Measurements from ENCODE around the gene ZNF365. TPM values are rescaled to one million over a fixed set of nuclear protein-coding genes. Genes with fewer than 3 reads are reported as not detected.

The ZNF365 gene
- total and polyA plus RNA-seq, 9 of the 15 experiments (the other 6 are each of a cell fraction or from before 2014, with no cell fraction given), result 0.03 to 0.04 TPM; not detected in 7

DNA sequence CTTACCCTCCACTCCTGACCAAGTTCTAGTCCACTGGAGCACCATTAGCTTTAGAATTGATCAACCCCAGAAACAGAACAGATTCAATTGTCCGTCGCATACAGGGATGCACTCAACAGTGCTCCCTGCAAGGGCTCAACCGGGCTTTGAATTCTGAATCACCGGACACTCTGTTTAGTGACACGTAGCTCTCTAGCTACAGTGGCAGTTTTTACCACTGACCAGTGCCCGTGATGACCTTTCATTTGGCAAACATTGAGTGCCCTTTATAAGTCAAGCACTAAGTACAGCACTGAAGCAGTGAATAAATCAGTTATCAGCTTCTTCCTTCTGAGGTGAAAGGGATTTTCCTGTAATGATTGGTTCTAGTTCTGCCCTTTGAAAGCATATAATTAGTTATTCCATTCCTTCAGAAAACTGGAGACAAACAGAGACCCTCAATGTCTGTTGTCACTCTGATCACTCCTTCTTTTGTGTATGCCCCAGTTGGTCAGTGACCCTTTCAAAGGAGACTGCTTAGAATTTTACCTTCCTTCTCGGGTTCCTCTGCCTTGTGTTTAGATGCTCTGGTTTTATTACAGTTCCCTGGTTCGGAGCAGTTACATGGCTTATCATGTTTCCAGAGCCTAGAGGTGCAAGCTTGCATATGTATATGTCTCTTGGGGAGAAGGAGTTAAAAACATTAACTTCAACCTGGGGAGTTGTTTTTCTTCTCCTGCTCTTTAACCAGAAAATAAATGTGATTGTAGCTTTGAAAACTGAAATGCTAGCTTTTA lies 68.9 kb downstream of the ZNF365 start:
- ChIA-PET CTCF (ENCODE audit: low intra/inter-chr PET ratio) (interaction anchor here (0.6 kb wide), 1 partner anchor 503 kb away, joined by 3 read pairs; no protein-coding TSS in a partner anchor), POLR2A (no interaction called here)
- no peaks in the 10 kb centered on the region for H4K20me1 ChIP-seq (replicated peaks; ENCODE audit: control insufficient read depth, insufficient read depth, low read length)
- FAIRE-seq (no peak), ATAC-seq (no peak), DNase-seq (ENCODE audit: extremely low read depth in 1 of 4, low spot score in 3 of 4) (no peak)
- H3K9me3 ChIP-seq (replicated peaks; ENCODE audit: control insufficient read depth, insufficient read depth, low read depth, low read length), result no peaks in the 10 kb centered on the region
- H2AFZ ChIP-seq (ENCODE audit: low read depth, low read length), result no peak overlapping the region
- BruUV-seq (replicated peaks), result no TSS peak
- no peaks in the 10 kb centered on the region for H3K79me2 ChIP-seq (ENCODE audit: control insufficient read depth, insufficient read depth, low read length)
- H3K4me3 ChIP-seq, result no peak overlapping the region
- in situ Hi-C loops (cut with MboI) (loop anchor here (25.0 kb wide), 1 partner anchor 1294 kb away; no protein-coding TSS in a partner anchor), intact Hi-C loops (cut with micrococcal nuclease) (no loop called here)
- no peak overlapping the region for H3K4me2 ChIP-seq (ENCODE audit: insufficient read depth, low read length)
- H3K9me1 ChIP-seq (ENCODE audit: control insufficient read depth, insufficient read depth, low read length), result no peaks in the 10 kb centered on the region
- 0% methylated on average over 8 of the region's 8 CpGs for whole genome bisulfite sequencing (ENCODE audit: insufficient coverage, low coverage, missing lambda C conversion rate)
- H3K27ac ChIP-seq (ENCODE audit: extremely low read depth, low read depth, low read length), result no peak overlapping the region
- no peaks in the 10 kb centered on the region for H3K36me3 ChIP-seq (ENCODE audit: control insufficient read depth, insufficient read depth, low read length)
- TF ChIP-seq ZNF41 (CRISPR knock-in tag; conservative IDR thresholded peaks at IDR 0.05), result no peak
- no peak for TF ChIP-seq KHSRP (IDR thresholded peaks at IDR 0.05)
- TF ChIP-seq, protein P1, sequence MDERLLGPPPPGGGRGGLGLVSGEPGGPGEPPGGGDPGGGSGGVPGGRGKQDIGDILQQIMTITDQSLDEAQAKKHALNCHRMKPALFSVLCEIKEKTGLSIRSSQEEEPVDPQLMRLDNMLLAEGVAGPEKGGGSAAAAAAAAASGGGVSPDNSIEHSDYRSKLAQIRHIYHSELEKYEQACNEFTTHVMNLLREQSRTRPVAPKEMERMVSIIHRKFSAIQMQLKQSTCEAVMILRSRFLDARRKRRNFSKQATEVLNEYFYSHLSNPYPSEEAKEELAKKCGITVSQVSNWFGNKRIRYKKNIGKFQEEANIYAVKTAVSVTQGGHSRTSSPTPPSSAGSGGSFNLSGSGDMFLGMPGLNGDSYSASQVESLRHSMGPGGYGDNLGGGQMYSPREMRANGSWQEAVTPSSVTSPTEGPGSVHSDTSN (CRISPR knock-in tag; IDR thresholded peaks at IDR 0.05; ENCODE audit: low read depth), result no peak
- TF ChIP-seq, protein P1 (tag; conservative IDR thresholded peaks at IDR 0.05; ENCODE audit: low read depth), result no peak
- no peak for TF ChIP-seq HSF4 (CRISPR knock-in tag; IDR thresholded peaks at IDR 0.05; ENCODE audit: borderline replicate concordance)
- no peak for TF ChIP-seq NUFIP1 (IDR thresholded peaks at IDR 0.05; ENCODE audit: partially characterized antibody)
- H3K9ac ChIP-seq (ENCODE audit: insufficient read depth in 1 of 2, low read depth in 2 of 2, low read length in 2 of 2), result no peak overlapping the region
- H3K4me1 ChIP-seq (replicated peaks in 1 of 2; ENCODE audit: control insufficient read depth in 2 of 2, insufficient read depth in 2 of 2, low read length in 2 of 2), result no peaks in the 10 kb centered on the region
- no peaks in the 10 kb centered on the region for H3K27me3 ChIP-seq (ENCODE audit: control insufficient read depth in 2 of 2, insufficient read depth in 2 of 2, low read length in 2 of 2)
